Activated naive CD8-positive, alpha-beta T cell treated with anti-CD3 and anti-CD28 coated beads, Interleukin-2, amount 10 ng/mL, durations not matched to agents 7 days and 5 days (primary cell): ENCODE data around the gene TRIM69. TPM values are rescaled to one million over a fixed set of nuclear protein-coding genes. Genes with fewer than 3 reads are reported as not detected.
A peak's percentile ranks its signal among the peaks of the same experiment; 100 is the strongest.
"Not testable (repeated sequence)": the region's sequence is repeated elsewhere in the genome, so short reads cannot be mapped to it uniquely, and the experiment has no call there.

ENCODE experiments used
- ATAC-seq: fragments of 150-1000 bp; cut with Tn5 transposase; one replicate; pipeline ENCODE4 v1.10.0; 2021; ENCODE audit warnings: low read depth, moderate library complexity
- POLR2A ChIA-PET: fragments of 350-600 bp; sonication (Branson Sonifier 250); formaldehyde crosslinking; loops from one replicate; lab custom pipeline; 2021; ENCODE audit warnings: antibody characterized with exemption; lab: Charles Lee
- DNase-seq: peaks from one replicate; pipeline ENCODE4 v3.0.0; 2021
- H3K27ac Mint-ChIP-seq: one replicate; pipeline ENCODE4 v1.8.0; 2022; ENCODE audit warnings: mild to moderate bottlenecking, mixed read lengths
- H3K27me3 Mint-ChIP-seq: one replicate; pipeline ENCODE4 v1.8.0; 2022; ENCODE audit warnings: mild to moderate bottlenecking, moderate library complexity, mixed read lengths
- H3K36me3 Mint-ChIP-seq: one replicate; pipeline ENCODE4 v1.8.0; 2021; ENCODE audit warnings: mild to moderate bottlenecking, mixed read lengths
- H3K4me1 Mint-ChIP-seq: one replicate; pipeline ENCODE4 v1.8.0; 2021; ENCODE audit warnings: mixed read lengths
- H3K4me3 Mint-ChIP-seq: one replicate; pipeline ENCODE4 v1.8.0; 2022; ENCODE audit warnings: mild to moderate bottlenecking, moderate library complexity, mixed read lengths
- H3K9me3 Mint-ChIP-seq: one replicate; pipeline ENCODE4 v1.8.0; 2021; ENCODE audit warnings: mixed read lengths
- total RNA-seq, 2 experiments: library from RNA; stranded (reverse); gene quantifications; one replicate each; pipeline ENCODE4 v1.2.3, GENCODE V29; 2021

TRIM69 gene
- total RNA-seq, 2 experiments from 2014 or later: 55.7 to 59.3 TPM

- H3K4me3 Mint-ChIP-seq: peak overlapping the region; percentile 88
- no peak for DNase-seq
- no peaks in the 10 kb centered on the region for H3K9me3 Mint-ChIP-seq
- POLR2A ChIA-PET: interaction anchor here (0.6 to 22.5 kb wide), 7 partner anchors 17 to 156 kb away, joined by 3 to 1864 read pairs (median 23); partner anchors contain the start of genes B2M, PATL2 and SPG11
- H3K27ac Mint-ChIP-seq: peak overlapping the region; percentile 97
- peaks cover 18% of the 10 kb centered on the region for H3K36me3 Mint-ChIP-seq
- no peak for ATAC-seq
- peaks cover 58% of the 10 kb centered on the region for H3K4me1 Mint-ChIP-seq
- H3K27me3 Mint-ChIP-seq: no peaks in the 10 kb centered on the region
Measured at GRCh38 chr15:44734839-44735481, 1.4 kb upstream of the TRIM69 start.

- Mint-ChIP-seq H3K27ac (peak overlapping the region; percentile 97), H3K36me3 (peaks cover 18% of the 10 kb centered on the region), H3K4me1 (peaks cover 55% of the 10 kb centered on the region), H3K27me3 (no peaks in the 10 kb centered on the region), H3K9me3 (no peaks in the 10 kb centered on the region), H3K4me3 (peak overlapping the region; percentile 88)
- peak; percentile 37 for ATAC-seq
- POLR2A ChIA-PET: interaction anchor here (0.6 to 22.5 kb wide), 16 partner anchors 18 to 447 kb away, joined by 3 to 1864 read pairs (median 5); partner anchors contain the start of genes B2M, EIF3J, GOLM2 and PATL2
- DNase-seq: no peak
Measured at GRCh38 chr15:44735482-44736180, 697 bp upstream of the TRIM69 start.

DNA sequence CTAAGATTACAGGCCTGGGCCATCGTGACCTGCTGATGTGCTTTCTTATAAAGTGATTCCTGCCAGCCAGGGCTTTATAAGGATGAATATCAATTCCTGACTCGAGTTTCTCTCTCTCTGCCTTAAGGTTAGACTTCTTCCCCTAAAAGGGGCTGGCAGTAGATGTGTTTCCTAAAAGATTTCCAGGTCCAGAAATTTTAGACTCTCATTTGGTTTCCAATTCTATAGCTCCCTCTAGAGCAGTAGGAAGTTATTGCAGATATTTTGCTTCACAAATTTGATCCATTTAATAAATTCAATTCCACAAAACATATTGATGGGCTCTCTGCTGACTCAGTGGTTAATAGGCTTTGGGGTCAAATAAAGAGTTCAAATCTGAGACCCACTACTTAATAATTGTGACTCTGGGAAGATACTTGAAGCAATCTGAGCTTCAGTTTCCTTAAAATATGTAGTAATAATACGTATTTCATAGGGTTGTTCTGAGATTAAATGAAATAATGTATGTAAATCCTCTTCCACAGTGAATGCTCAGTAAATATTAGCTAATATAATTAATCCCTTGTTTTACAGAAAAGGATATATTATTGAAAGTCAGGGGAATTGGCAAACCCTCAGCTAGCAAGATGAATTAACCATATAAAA lies 2.1 kb downstream of the TRIM69 start:
- POLR2A ChIA-PET: interaction anchor here (1.4 to 22.5 kb wide), 5 partner anchors 21 to 160 kb away, joined by 3 to 1864 read pairs (median 24); partner anchors contain the start of genes B2M, PATL2 and SPG11
- Mint-ChIP-seq H3K4me3 (peak overlapping the region; percentile 73), H3K36me3 (peaks cover 6% of the 10 kb centered on the region), H3K9me3 (no peaks in the 10 kb centered on the region), H3K27ac (peak overlapping the region; percentile 51), H3K4me1 (peaks cover 38% of the 10 kb centered on the region), H3K27me3 (no peaks in the 10 kb centered on the region)
- no peak for ATAC-seq
- no peak for DNase-seq

DNA sequence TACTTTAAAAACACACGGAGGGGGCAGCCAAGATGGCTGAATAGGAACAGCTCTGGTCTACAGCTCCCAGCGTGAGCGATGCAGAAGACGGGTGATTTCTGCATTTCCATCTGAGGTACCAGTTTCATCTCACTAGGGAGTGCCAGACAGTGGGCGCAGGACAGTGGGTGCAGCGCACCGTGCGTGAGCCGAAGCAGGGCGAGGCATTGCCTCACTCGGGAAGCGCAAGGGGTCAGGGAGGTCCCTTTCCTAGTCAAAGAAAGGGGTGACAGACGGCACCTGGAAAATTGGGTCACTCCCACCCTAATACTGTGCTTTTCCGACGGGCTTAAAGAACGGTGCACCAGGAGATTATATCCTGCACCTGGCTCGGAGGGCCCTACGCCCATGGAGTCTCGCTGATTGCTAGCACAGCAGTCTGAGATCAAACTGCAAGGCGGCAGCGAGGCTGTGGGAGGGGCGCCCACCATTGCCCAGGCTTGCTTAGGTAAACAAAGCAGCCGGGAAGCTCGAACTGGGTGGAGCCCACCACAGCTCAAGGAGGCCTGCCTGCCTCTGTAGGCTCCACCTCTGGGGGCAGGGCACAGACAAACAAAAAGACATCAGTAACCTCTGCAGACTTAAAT lies 3.0 kb downstream of the TRIM69 start:
- H3K4me3 Mint-ChIP-seq, H3K27me3 Mint-ChIP-seq, ATAC-seq, H3K36me3 Mint-ChIP-seq, DNase-seq, H3K27ac Mint-ChIP-seq, H3K9me3 Mint-ChIP-seq: not testable (repeated sequence)
- peaks cover 32% of the 10 kb centered on the region for H3K4me1 Mint-ChIP-seq
- POLR2A ChIA-PET: interaction anchor here (16.4 to 22.5 kb wide), 2 partner anchors 22 to 74 kb away, joined by 622 to 1864 read pairs; partner anchors contain the start of genes B2M, PATL2 and SPG11

- H3K9me3 Mint-ChIP-seq, H3K27ac Mint-ChIP-seq, H3K4me3 Mint-ChIP-seq, DNase-seq, H3K27me3 Mint-ChIP-seq, POLR2A ChIA-PET, H3K4me1 Mint-ChIP-seq, ATAC-seq: not testable (repeated sequence)
- peaks cover 15% of the 10 kb centered on the region for H3K36me3 Mint-ChIP-seq
Measured at GRCh38 chr15:44743454-44743853, 7.1 kb downstream of the TRIM69 start.

DNA sequence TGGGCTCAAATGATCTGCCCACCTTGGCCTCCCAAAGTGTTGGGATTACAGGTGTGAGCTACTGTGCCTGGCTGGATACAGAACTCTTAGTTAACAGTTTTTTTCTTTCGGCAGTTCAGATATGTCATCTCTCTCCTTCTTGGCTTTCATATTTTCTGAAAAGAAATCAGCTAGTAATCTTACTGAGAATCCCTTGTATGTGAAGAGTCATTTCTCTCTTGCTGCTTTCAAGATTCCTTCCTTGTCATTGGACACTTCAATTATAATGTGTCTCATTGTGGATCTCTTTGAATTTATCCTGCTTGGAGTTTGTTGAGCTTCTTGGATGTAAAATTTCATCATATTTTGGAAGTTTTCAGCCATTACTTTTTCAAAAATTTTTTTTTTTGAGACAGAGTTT lies 17.0 kb downstream of the TRIM69 start:
- H3K27ac Mint-ChIP-seq: no peak overlapping the region
- H3K27me3 Mint-ChIP-seq: no peaks in the 10 kb centered on the region
- no peak for ATAC-seq

GRCh38 chr15:44763187-44763586 lies 26.9 kb downstream of the TRIM69 start:
- H3K4me3 Mint-ChIP-seq: no peak overlapping the region
- POLR2A ChIA-PET: no interaction called here
- ATAC-seq (no peak), DNase-seq (no peak)
- no peaks in the 10 kb centered on the region for H3K27me3 Mint-ChIP-seq
- H3K9me3 Mint-ChIP-seq: no peaks in the 10 kb centered on the region
- no peak overlapping the region for H3K27ac Mint-ChIP-seq
- no peaks in the 10 kb centered on the region for H3K4me1 Mint-ChIP-seq
- peaks cover 34% of the 10 kb centered on the region for H3K36me3 Mint-ChIP-seq

More for the DNA sequence above, 17.0 kb downstream of the TRIM69 start:
- Mint-ChIP-seq H3K4me3 (no peak overlapping the region), H3K9me3 (peaks cover 9% of the 10 kb centered on the region), H3K36me3 (peaks cover 65% of the 10 kb centered on the region), H3K4me1 (peaks cover 3% of the 10 kb centered on the region)
- no peak for DNase-seq
- POLR2A ChIA-PET: no interaction called here

DNA sequence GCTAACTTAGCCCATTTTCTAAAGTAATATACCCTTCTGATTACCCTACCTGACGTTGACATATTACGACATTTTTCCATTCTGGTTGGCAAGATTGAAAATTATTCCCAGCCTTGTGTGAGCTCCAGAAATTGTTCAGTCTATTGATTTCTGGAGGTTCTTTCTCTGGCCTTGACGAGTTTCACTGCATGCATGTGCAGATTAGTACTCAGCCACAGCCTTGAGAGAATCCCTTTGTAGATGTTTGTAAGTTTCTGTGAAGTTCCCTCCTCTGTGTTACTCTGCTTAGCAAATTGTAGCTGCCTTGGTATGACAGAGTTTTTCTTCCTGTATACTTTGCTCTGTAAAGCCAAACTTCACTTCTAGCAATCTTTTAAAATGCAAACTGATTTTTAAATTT lies 27.5 kb downstream of the TRIM69 start:
- H3K4me3 Mint-ChIP-seq: no peak overlapping the region

DNA sequence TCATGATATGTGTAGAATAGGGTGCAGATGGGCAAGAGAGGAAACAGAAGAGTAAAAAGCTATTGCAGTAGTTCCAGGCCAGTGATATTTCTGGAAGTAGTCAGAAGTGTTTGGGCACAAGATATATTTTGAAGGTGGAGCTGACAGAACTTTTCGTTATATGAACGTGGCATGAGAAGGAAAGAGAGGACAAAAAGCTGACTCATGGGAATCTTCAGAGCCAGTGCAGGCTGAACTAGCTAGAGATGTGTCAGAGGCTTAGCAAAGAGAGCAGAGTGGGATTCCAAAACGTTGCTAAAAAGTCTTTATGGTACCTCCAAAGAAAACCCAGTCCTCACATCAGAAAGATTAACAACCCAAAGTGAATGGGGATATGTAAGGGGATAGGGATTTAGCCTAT lies 28.7 kb downstream of the TRIM69 start:
- no peak for ATAC-seq
- Mint-ChIP-seq H3K36me3 (peaks cover 44% of the 10 kb centered on the region), H3K4me1 (no peaks in the 10 kb centered on the region), H3K9me3 (peaks cover 1% of the 10 kb centered on the region), H3K4me3 (no peak overlapping the region), H3K27me3 (no peaks in the 10 kb centered on the region), H3K27ac (no peak overlapping the region)
- POLR2A ChIA-PET: no interaction called here
- no peak for DNase-seq

More for the DNA sequence above, 27.5 kb downstream of the TRIM69 start:
- H3K9me3 Mint-ChIP-seq: no peaks in the 10 kb centered on the region
- DNase-seq: no peak
- peaks cover 36% of the 10 kb centered on the region for H3K36me3 Mint-ChIP-seq
- H3K27ac Mint-ChIP-seq: no peak overlapping the region
- no peak for ATAC-seq
- POLR2A ChIA-PET: no interaction called here
- H3K4me1 Mint-ChIP-seq: no peaks in the 10 kb centered on the region
- no peaks in the 10 kb centered on the region for H3K27me3 Mint-ChIP-seq

- DNase-seq (no peak), ATAC-seq (no peak)
- Mint-ChIP-seq H3K27me3 (no peaks in the 10 kb centered on the region), H3K9me3 (peaks cover 32% of the 10 kb centered on the region), H3K27ac (no peak overlapping the region), H3K4me1 (peaks cover 8% of the 10 kb centered on the region), H3K36me3 (peaks cover 68% of the 10 kb centered on the region), H3K4me3 (no peak overlapping the region)
- POLR2A ChIA-PET: interaction anchor here (0.5 kb wide), 1 partner anchor 481 kb away, joined by 3 read pairs; the partner anchor contains the start of gene GOLM2
Measured at GRCh38 chr15:44769521-44769920, 33.2 kb downstream of the TRIM69 start.

DNA sequence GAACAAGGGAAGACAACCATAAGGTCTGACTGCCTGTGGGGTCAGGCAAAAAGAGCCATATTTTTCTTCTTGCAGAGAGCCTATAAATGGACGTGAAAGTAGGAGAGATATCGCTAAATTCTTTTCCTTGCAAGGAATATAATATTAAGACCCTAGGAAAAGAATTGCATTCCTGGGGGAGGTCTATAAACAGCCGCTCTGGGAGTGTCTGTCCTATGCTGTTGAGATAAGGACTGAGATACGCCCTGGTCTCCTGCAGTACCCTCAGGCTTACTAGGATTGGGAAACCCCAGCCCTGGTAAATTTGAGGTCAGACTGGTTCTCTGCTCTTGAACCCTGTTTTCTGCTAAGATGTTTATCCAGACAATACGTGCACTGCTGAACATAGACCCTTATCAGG lies 34.4 kb downstream of the TRIM69 start:
- H3K27me3 Mint-ChIP-seq, POLR2A ChIA-PET, DNase-seq, H3K4me1 Mint-ChIP-seq, H3K27ac Mint-ChIP-seq, ATAC-seq, H3K4me3 Mint-ChIP-seq: not testable (repeated sequence)
- H3K9me3 Mint-ChIP-seq: peaks cover 32% of the 10 kb centered on the region
- peaks cover 63% of the 10 kb centered on the region for H3K36me3 Mint-ChIP-seq

- Mint-ChIP-seq H3K36me3 (peaks cover 28% of the 10 kb centered on the region), H3K4me3 (no peak overlapping the region), H3K4me1 (peaks cover 9% of the 10 kb centered on the region), H3K9me3 (peaks cover 23% of the 10 kb centered on the region), H3K27ac (no peak overlapping the region), H3K27me3 (no peaks in the 10 kb centered on the region)
- DNase-seq: no peak
- POLR2A ChIA-PET: no interaction called here
- ATAC-seq: no peak
Measured at GRCh38 chr15:44775953-44776352, 39.6 kb downstream of the TRIM69 start.

DNA sequence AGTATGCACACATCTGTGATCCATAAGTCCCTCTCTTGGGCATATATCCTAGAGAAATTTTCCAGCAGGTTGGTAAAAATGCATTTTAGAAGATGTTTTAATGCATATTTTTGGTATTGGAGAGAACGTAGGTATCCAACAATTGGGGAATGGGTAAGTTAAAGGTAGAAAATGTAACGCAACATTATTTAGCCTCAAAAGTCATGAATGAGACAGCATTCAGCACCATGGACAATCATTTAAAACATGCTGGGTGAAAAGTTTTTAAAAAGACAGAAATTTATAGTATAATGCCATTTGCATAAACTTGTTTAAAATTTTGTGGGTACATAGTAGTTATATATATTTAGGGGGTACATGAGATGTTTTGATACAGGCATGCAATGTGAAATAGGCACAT lies 43.4 kb downstream of the TRIM69 start:
- H3K4me1 Mint-ChIP-seq: peaks cover 9% of the 10 kb centered on the region
- no peak for DNase-seq
- ATAC-seq: no peak
- no peaks in the 10 kb centered on the region for H3K36me3 Mint-ChIP-seq
- no peak overlapping the region for H3K27ac Mint-ChIP-seq
- POLR2A ChIA-PET: no interaction called here
- H3K4me3 Mint-ChIP-seq: no peak overlapping the region
- no peaks in the 10 kb centered on the region for H3K27me3 Mint-ChIP-seq
- no peaks in the 10 kb centered on the region for H3K9me3 Mint-ChIP-seq
